Gastrocnemius medialis (tissue), 4 donors: Measurements from ENCODE around the gene PPIL6.

Experiments used
- CTCF ChIP-seq, 5 experiments: fragments of 450-650 bp in 3 of 5; fragments of 200-600 bp in 2 of 5; sonication (generic) in 2 of 5; IDR thresholded peaks in 4 of 5; conservative IDR thresholded peaks in 1 of 5; 1 replicate in 4 of 5; 2 replicates in 1 of 5; pipeline ENCODE4 v1.5.1; 2016 to 2019; ENCODE audit warnings: antibody characterized with exemption in 5 of 5, mild to moderate bottlenecking in 3 of 5, moderate library complexity in 3 of 5
- POLR2A ChIP-seq, 2 donors: fragments of 450-650 bp; IDR thresholded peaks; one replicate each; pipeline ENCODE4 v1.6.1; 2017; ENCODE audit warnings: antibody characterized with exemption in 2 of 2, mild to moderate bottlenecking in 2 of 2, moderate library complexity in 2 of 2

GRCh38 chr6:109344226-109344625, 96.2 kb downstream of the PPIL6 start:
- TF ChIP-seq POLR2A (IDR thresholded peaks at IDR 0.05) (no peak), CTCF (IDR thresholded peaks at IDR 0.05 in 4 of 5, conservative IDR thresholded peaks at IDR 0.05 in 1 of 5) (no peak)
